Measurements from ENCODE around the gene TEK.

DNA sequence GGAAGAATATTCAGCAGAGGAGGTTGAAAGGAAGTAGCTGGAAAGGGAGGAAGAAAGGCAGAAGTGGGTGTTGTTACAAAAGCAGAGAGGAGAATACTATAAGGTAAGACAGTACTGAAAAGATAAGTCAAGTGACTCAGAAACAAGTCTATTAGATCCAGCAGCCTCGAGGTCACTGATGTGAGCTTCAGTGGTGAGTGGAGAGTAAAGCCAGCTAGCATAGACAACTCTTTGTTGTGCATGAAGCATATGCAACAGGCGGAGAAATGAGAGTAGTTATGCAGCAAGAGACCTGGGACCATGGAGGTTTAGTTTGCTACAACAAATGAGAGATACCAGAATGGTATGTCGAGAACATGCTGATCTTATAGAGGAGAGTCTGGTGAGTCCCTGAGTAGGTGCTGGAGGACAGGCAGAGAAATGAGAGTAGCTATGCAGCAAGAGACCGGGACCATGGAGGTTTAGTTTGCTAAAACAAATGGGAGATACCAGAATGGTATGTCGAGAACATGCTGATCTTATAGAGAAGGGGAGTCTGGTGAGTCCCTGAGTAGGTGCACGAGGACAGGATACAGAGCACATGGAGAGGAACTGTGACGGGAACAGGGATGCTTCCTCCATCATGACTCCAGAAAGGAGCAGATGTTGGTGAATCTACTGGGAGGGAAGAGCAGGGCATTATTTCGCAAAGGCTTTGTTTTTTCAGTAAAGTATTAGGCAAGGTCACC lies 151.9 kb downstream of the TEK start:
- TF ChIP-seq CTCF (IDR thresholded peaks at IDR 0.05; ENCODE audit: borderline replicate concordance, extremely low read depth, low read length, poor library complexity, severe bottlenecking) (no peak), EZH2 (IDR thresholded peaks at IDR 0.05; ENCODE audit: borderline replicate concordance, low read depth, low read length, severe bottlenecking) (no peak)

All from DND-41 (cell line).